AML-193 (cell line): ENCODE data around the gene PAWR.
"Not testable (repeated sequence)": the region's sequence is repeated elsewhere in the genome, so short reads cannot be mapped to it uniquely, and the experiment has no call there.

Experiments used
- DNase-seq, 2 experiments: peaks; one replicate each; lab custom pipeline; 2025; lab: John Stamatoyannopoulos, UW

PAWR gene

GRCh38 chr12:79646843-79647242 is 43.9 kb downstream of the PAWR start:
- DNase-seq = not testable (repeated sequence)

- no peak for DNase-seq
These were observed 45.5 kb downstream of the PAWR start for GRCh38 chr12:79645235-79645630.

GRCh38 chr12:79644274-79645234 is 46.2 kb downstream of the PAWR start:
- no peak for DNase-seq

- DNase-seq = no peak
These were observed 46.9 kb downstream of the PAWR start for GRCh38 chr12:79643821-79644220.

GRCh38 chr12:79638490-79638889 is 52.3 kb downstream of the PAWR start:
- DNase-seq = no peak

- no peak for DNase-seq
These were observed 53.7 kb downstream of the PAWR start for GRCh38 chr12:79637093-79637492.

- peak; percentile 81 to 89 for DNase-seq
These were observed 55.1 kb downstream of the PAWR start for GRCh38 chr12:79635676-79636075.

- peak in 1 of 2 experiments; percentile 7 for DNase-seq
These were observed 55.8 kb downstream of the PAWR start for GRCh38 chr12:79634957-79635471.

GRCh38 chr12:79629561-79629960 is 61.2 kb downstream of the PAWR start:
- no peak for DNase-seq

GRCh38 chr12:79626735-79627134 is 64.0 kb downstream of the PAWR start:
- DNase-seq = not testable (repeated sequence)

- DNase-seq = no peak
These were observed 66.4 kb downstream of the PAWR start for GRCh38 chr12:79624378-79624777.

GRCh38 chr12:79619872-79620562 is 70.7 kb downstream of the PAWR start:
- no peak for DNase-seq

GRCh38 chr12:79618848-79619404 is 71.8 kb downstream of the PAWR start:
- no peak for DNase-seq

- no peak for DNase-seq
These were observed 73.1 kb downstream of the PAWR start for GRCh38 chr12:79617696-79618095.

- no peak for DNase-seq
These were observed 74.9 kb downstream of the PAWR start for GRCh38 chr12:79615596-79616560.

GRCh38 chr12:79614730-79615129 is 76.0 kb downstream of the PAWR start:
- DNase-seq = no peak

GRCh38 chr12:79601908-79602307 is 88.9 kb downstream of the PAWR start:
- no peak for DNase-seq

- DNase-seq = no peak
These were observed 92.9 kb downstream of the PAWR start for GRCh38 chr12:79597910-79598309.

GRCh38 chr12:79596719-79597350 is 93.9 kb downstream of the PAWR start:
- no peak for DNase-seq

- DNase-seq = no peak
These were observed 95.5 kb downstream of the PAWR start for GRCh38 chr12:79595273-79595672.

- DNase-seq = no peak
These were observed 97.9 kb downstream of the PAWR start for GRCh38 chr12:79592865-79593264.
